GM18861 (cell line): ENCODE results near the gene TEF.

Experiments
- ATAC-seq: cut with Tn5 transposase; IDR thresholded peaks from one replicate; pipeline ENCODE4 v1.9.1; 2021; ENCODE audit not compliant: unreplicated experiment

The TEF gene

GRCh38 chr22:41353862-41354575 is 27.7 kb upstream of the TEF start:
- no peak for ATAC-seq

GRCh38 chr22:41354979-41355378 is 26.8 kb upstream of the TEF start:
- ATAC-seq, result no peak

DNA sequence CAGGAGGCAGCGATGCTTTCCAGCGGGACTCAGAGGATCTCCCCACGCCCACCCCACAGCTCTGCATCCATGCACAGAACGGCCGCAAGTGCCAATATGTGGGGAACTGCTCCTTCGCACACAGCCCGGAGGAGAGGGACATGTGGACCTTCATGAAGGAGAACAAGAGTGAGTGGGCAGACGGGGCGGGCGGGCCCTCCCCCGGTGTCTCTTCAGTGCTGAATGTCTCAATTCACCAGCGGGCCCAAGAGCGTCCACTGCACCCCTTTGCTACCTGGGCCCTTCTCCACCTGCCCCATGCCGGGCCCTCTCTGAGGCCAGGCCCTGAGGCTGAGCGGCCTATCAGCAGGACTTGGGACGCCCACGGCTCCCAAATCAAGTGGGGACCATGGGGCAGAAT is 25.8 kb upstream of the TEF start:
- ATAC-seq, result no peak

- no peak for ATAC-seq
These were observed 25.2 kb upstream of the TEF start for GRCh38 chr22:41356430-41357028.

DNA sequence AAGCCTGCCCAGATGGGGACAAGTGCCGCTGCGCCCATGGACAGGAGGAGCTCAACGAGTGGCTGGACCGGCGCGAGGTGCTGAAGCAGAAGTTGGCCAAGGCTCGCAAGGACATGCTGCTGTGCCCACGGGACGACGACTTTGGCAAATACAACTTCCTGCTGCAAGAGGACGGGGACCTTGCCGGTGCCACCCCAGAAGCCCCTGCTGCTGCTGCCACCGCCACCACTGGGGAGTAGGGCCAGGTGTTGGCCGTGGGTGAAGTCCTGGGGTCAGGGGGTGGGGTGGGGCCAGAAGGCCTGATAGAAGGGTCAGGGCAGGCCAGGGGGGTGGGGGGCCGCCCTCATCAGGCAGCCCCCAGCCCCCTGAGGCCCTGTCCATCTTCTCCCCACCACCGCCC is 24.6 kb upstream of the TEF start:
- ATAC-seq, result no peak

DNA sequence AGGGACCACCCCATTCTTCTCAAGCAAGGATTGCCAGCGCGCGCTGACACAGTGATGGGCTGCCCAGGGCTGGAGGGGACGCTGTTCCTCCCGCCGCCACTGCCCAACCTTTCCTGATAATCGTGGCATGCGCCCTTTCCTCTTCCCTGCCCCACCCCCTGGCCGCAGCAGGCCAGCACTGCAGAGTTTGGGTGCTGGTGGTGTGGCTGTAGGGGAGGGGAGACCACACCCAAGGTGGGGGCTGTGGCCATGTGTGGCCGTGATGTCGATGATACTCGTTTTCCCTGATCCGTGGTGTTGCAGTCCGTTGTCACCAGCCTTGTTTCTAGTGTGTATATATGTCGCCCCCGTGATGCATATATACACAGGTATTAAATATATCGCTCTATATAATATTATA is 22.8 kb upstream of the TEF start:
- no peak for ATAC-seq

DNA sequence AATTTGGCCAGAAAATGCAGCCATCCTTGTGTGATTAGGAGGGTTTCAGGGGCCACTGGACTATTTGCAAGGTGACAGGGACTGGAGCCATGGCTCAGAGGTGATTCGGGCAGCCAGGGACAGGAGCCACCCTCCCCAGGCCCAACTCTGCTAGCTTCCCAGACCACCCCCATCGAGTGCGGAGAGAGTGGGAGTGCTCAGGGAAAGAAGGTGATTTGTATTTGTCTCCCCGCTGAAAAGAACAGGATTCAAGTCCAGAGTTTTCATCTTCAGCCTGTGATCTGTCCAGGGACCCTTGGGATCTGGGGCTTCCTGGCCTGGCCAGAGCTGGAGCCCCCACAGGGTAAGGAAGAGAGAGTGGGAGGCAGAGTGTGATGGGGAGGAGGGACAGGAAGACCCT is 22.4 kb upstream of the TEF start:
- no peak for ATAC-seq

- no peak for ATAC-seq
These were observed 21.6 kb upstream of the TEF start for GRCh38 chr22:41360126-41360525.

GRCh38 chr22:41361716-41362310 is 19.9 kb upstream of the TEF start:
- no peak for ATAC-seq

- ATAC-seq, result no peak
These were observed 19.1 kb upstream of the TEF start for GRCh38 chr22:41362615-41363014.

- no peak for ATAC-seq
These were observed 17.5 kb upstream of the TEF start for GRCh38 chr22:41364233-41364632.

DNA sequence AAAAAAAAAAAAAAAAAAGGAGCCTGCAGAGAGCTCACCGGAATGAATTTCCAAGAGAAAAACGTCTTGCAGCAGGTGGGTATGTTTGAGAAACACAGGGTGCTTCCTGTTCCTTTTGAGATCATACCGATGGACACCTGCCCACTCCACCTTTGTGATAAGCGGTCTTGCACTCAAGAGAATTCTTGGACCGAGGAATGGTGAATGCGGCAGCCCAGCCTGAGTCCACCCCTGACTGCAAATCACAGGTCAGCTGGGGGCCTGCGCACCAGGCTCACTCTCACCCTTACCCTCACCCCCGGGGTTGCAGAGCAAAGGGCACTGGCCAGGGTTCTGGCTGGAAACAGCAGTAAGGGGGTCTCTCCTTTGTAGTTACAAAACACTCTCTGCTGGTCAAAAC is 16.8 kb upstream of the TEF start:
- ATAC-seq, result no peak

GRCh38 chr22:41365425-41365824 is 16.3 kb upstream of the TEF start:
- ATAC-seq, result no peak

- ATAC-seq, result no peak
These were observed 15.3 kb upstream of the TEF start for GRCh38 chr22:41366323-41367029.

GRCh38 chr22:41367039-41367679 is 14.6 kb upstream of the TEF start:
- ATAC-seq, result no peak

DNA sequence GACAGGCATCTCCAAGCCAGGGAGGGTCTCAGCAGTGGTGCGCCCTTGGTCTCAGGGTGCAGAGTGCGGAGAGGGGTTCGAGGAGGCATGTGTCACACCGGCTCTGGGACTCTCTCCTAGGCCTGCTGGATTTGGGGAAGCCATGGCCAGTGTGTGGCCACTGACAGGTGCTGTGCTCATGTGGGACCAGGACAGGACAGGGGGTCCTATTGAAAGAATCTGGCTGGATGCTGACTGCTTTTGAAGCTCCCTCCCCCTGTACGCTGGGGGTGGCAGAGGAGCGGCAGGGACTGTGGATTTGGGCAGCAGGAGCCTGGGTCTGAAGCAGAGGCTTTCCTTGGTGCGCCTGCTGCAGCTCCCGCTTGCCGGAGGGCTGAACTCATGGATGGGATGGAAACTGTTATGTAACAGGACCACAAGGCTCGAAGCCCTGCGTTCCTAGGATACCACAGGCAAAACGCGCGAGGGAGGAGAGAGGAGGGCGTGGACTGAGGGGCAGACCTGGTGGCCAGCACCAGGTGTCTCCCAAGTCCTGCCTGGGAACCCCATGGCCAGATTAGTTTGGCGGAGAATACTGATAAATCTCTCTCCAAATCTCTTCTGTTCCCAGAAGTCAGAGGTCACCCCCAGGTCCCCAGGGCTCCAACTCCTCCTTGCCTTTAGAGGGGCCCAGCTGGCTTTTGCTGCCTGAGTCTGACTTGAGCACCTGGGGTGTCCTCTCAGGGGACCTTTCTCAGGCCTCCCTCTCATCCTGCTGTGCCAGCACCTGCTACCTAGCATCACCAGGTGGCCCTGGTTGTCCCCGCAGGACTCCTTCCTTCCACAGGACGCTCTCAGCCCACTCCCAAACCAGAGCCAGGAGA is 13.8 kb upstream of the TEF start:
- ATAC-seq, result no peak

- ATAC-seq, result no peak
These were observed 13.0 kb upstream of the TEF start for GRCh38 chr22:41368543-41369423.

- no peak for ATAC-seq
These were observed 12.4 kb upstream of the TEF start for GRCh38 chr22:41369424-41369745.

DNA sequence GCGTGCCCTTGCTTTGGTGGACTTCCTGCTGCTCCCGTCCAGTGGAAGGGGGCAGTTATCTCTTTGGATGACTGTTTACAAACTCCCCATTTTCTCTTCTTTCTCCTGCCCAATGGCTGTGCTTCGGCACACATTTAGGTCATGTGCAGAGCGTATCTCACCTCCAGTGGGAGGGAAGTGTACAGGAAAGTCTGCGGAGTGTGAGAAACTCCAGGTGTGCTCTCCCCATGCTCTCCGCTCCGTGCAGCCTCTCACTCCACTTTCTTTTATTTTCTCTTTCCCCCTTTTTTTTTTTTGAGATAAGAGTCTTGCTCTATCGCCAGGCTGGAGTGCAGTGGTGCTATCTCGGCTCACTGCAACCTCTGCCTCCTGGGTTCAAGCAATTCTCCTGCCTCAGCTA is 11.9 kb upstream of the TEF start:
- ATAC-seq, result no peak

DNA sequence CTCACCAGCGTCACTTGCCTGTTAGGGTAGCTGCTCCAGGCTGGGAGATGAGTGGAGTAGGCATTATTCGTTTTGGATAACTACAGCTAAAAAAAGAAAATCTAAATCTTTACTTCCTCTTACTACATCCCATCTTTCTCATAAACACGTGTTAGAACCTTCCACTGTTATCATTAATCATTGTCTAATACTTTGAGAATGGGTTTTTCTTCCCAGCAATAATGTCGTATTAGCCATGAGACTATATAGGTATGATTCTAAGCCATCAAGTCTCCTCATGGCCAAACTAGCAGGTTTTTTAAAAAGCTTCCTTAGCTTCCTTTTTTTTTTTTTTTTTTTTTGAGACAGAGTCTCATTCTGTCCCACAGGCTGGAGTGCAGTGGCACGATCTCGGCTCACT is 3.9 kb upstream of the TEF start:
- ATAC-seq, result no peak
